CD8-positive, alpha-beta memory T cell (primary cell): ENCODE results near the gene CCDC85A. TPM values are rescaled to one million over a fixed set of nuclear protein-coding genes. Genes with fewer than 3 reads are reported as not detected.

Experiments used
- CTCF ChIA-PET: fragments of 350-600 bp; sonication (Branson Sonifier 250); formaldehyde crosslinking; loops from one replicate; lab custom pipeline; 2021; ENCODE audit warnings: antibody characterized with exemption; lab: Charles Lee
- POLR2A ChIA-PET: fragments of 350-600 bp; sonication (Branson Sonifier 250); formaldehyde crosslinking; loops from one replicate; lab custom pipeline; 2021; ENCODE audit warnings: antibody characterized with exemption; lab: Charles Lee
- DNase-seq, 5 donors: peaks; one replicate each; pipeline versions ENCODE4 v3.0.0 to v3.0.0-alpha.2; 2020 to 2022; ENCODE audit warnings: mixed read lengths in 1 of 5
- H3K27ac ChIP-seq: one replicate; pipeline ENCODE4 v1.7.0; 2013; ENCODE audit warnings: low read depth, mild to moderate bottlenecking, low read length, moderate library complexity
- H3K27me3 ChIP-seq: 2 replicates; pipeline ENCODE4 v1.7.0; 2013; ENCODE audit warnings: low read length, mild to moderate bottlenecking; ENCODE audit not compliant: insufficient read depth, poor library complexity, severe bottlenecking
- H3K36me3 ChIP-seq: 2 replicates; pipeline ENCODE4 v1.7.0; 2013; ENCODE audit warnings: mild to moderate bottlenecking, low read length, moderate library complexity; ENCODE audit not compliant: insufficient read depth
- H3K4me1 ChIP-seq: 2 replicates; pipeline ENCODE4 v1.7.0; 2013; ENCODE audit warnings: mild to moderate bottlenecking, low read length, moderate library complexity; ENCODE audit not compliant: insufficient read depth
- H3K4me3 ChIP-seq: 2 replicates; pipeline ENCODE4 v1.7.0; 2013; ENCODE audit warnings: mild to moderate bottlenecking, low read length
- H3K9me3 ChIP-seq: 2 replicates; pipeline ENCODE4 v1.7.0; 2013; ENCODE audit warnings: mild to moderate bottlenecking, low read length
- H3K27ac Mint-ChIP-seq, 8 donors: one replicate each; pipeline ENCODE4 v1.8.0; 2020 to 2021; ENCODE audit warnings: mixed read lengths in 8 of 8, mild to moderate bottlenecking in 6 of 8, inconsistent platforms in 3 of 8, moderate library complexity in 3 of 8
- H3K27me3 Mint-ChIP-seq, 2 donors: one replicate each; pipeline ENCODE4 v1.8.0; 2020 to 2021; ENCODE audit warnings: mixed read lengths in 2 of 2, mild to moderate bottlenecking in 1 of 2, moderate library complexity in 1 of 2
- H3K36me3 Mint-ChIP-seq, 3 donors: one replicate each; pipeline ENCODE4 v1.8.0; 2020 to 2021; ENCODE audit warnings: mixed read lengths in 3 of 3, inconsistent platforms in 1 of 3, mild to moderate bottlenecking in 1 of 3
- H3K4me1 Mint-ChIP-seq, 3 donors: one replicate each; pipeline ENCODE4 v1.8.0; 2020 to 2021; ENCODE audit warnings: mixed read lengths in 3 of 3, inconsistent platforms in 1 of 3, mild to moderate bottlenecking in 1 of 3
- H3K4me3 Mint-ChIP-seq, 7 donors: one replicate each; pipeline ENCODE4 v1.8.0; 2020 to 2021; ENCODE audit warnings: mixed read lengths in 7 of 7, mild to moderate bottlenecking in 6 of 7, moderate library complexity in 4 of 7, inconsistent platforms in 2 of 7
- H3K9me3 Mint-ChIP-seq, 5 donors: one replicate each; pipeline ENCODE4 v1.8.0; 2020 to 2022; ENCODE audit warnings: mixed read lengths in 5 of 5, mild to moderate bottlenecking in 3 of 5, moderate library complexity in 2 of 5, inconsistent platforms in 1 of 5
- polyA plus RNA-seq: library from polyadenylated mRNA; unstranded; fragments of 300-500 nt; fragmentation: Illumina TruSeq; gene quantifications from one replicate; pipeline ENCODE4 v1.2.3, GENCODE V29; 2021
- total RNA-seq, 2 experiments: library from RNA; stranded (reverse); gene quantifications; one replicate each; pipeline ENCODE4 v1.2.3, GENCODE V29; 2021

Gene CCDC85A
- total and polyA plus RNA-seq, 3 experiments from 2014 or later, result not detected

DNA sequence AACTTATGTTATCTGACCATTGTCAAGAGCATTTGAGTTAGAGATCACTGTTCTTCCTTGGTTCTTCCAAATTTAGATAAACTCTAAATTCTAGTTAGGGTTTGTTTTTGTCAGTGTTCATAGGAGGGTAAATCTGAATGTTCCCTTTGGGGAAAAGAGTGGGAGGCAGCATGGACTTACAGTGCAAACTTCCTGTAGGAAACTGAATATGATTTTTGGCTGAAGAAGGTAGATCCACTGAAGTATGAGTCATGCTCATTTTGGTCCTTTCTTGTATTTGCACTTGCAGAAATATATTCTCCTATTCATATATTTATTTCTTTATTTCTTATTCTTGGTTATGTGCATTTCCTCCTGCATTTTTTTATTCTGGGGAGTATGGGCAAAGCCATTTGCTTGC lies 27.3 kb downstream of the CCDC85A start:
- Histone ChIP-seq H3K4me3 (no peak overlapping the region), H3K9me3 (no peaks in the 10 kb centered on the region), H3K4me1 (no peaks in the 10 kb centered on the region), H3K27ac (no peak overlapping the region), H3K36me3 (no peaks in the 10 kb centered on the region), H3K27me3 (no peaks in the 10 kb centered on the region)
- Mint-ChIP-seq H3K4me3 (no peak overlapping the region), H3K27ac (no peak overlapping the region), H3K9me3 (peaks cover 0 to 4% (median 0%) of the 10 kb centered on the region in 5 donors), H3K27me3 (no peaks in the 10 kb centered on the region), H3K4me1 (no peaks in the 10 kb centered on the region), H3K36me3 (no peaks in the 10 kb centered on the region)
- no peak for DNase-seq
- ChIA-PET POLR2A (no interaction called here), CTCF (no interaction called here)

GRCh38 chr2:56215911-56216310 lies 32.1 kb downstream of the CCDC85A start:
- H3K36me3 Mint-ChIP-seq, result no peaks in the 10 kb centered on the region
- no peaks in the 10 kb centered on the region for H3K4me1 Mint-ChIP-seq
- no peak overlapping the region for H3K4me3 ChIP-seq
- H3K27ac ChIP-seq, result no peak overlapping the region
- no peak overlapping the region for H3K4me3 Mint-ChIP-seq
- H3K27ac Mint-ChIP-seq, result no peak overlapping the region
- no peaks in the 10 kb centered on the region for H3K4me1 ChIP-seq
- H3K27me3 Mint-ChIP-seq, result no peaks in the 10 kb centered on the region
- CTCF ChIA-PET, result no interaction called here
- POLR2A ChIA-PET, result no interaction called here
- peaks cover 0 to 4% (median 0%) of the 10 kb centered on the region in 5 donors for H3K9me3 Mint-ChIP-seq
- H3K9me3 ChIP-seq, result no peaks in the 10 kb centered on the region
- no peaks in the 10 kb centered on the region for H3K36me3 ChIP-seq
- DNase-seq, result no peak
- no peaks in the 10 kb centered on the region for H3K27me3 ChIP-seq

- no peaks in the 10 kb centered on the region for H3K4me1 ChIP-seq
- no peak overlapping the region for H3K27ac Mint-ChIP-seq
- no peaks in the 10 kb centered on the region for H3K36me3 ChIP-seq
- H3K4me3 ChIP-seq, result no peak overlapping the region
- POLR2A ChIA-PET, result interaction anchor here (0.7 kb wide), 1 partner anchor 171 kb away, joined by 3 read pairs; no protein-coding TSS in a partner anchor
- H3K27me3 ChIP-seq, result no peaks in the 10 kb centered on the region
- no peaks in the 10 kb centered on the region for H3K36me3 Mint-ChIP-seq
- no peaks in the 10 kb centered on the region for H3K27me3 Mint-ChIP-seq
- peaks cover 0 to 8% (median 0%) of the 10 kb centered on the region in 5 donors for H3K9me3 Mint-ChIP-seq
- H3K27ac ChIP-seq, result no peak overlapping the region
- no peaks in the 10 kb centered on the region for H3K4me1 Mint-ChIP-seq
- H3K4me3 Mint-ChIP-seq, result no peak overlapping the region
- CTCF ChIA-PET, result no interaction called here
- no peaks in the 10 kb centered on the region for H3K9me3 ChIP-seq
- DNase-seq, result no peak
Measured at GRCh38 chr2:56217106-56217505, 33.3 kb downstream of the CCDC85A start.

GRCh38 chr2:56222481-56222880 lies 38.7 kb downstream of the CCDC85A start:
- Mint-ChIP-seq H3K4me1 (no peaks in the 10 kb centered on the region), H3K9me3 (peaks cover 0 to 13% (median 4%) of the 10 kb centered on the region in 5 donors), H3K27ac (no peak overlapping the region), H3K36me3 (no peaks in the 10 kb centered on the region), H3K27me3 (no peaks in the 10 kb centered on the region), H3K4me3 (no peak overlapping the region)
- POLR2A ChIA-PET, result no interaction called here
- Histone ChIP-seq H3K27me3 (no peaks in the 10 kb centered on the region), H3K4me1 (no peaks in the 10 kb centered on the region), H3K4me3 (no peak overlapping the region), H3K9me3 (no peaks in the 10 kb centered on the region), H3K27ac (no peak overlapping the region), H3K36me3 (no peaks in the 10 kb centered on the region)
- CTCF ChIA-PET, result no interaction called here
- no peak for DNase-seq

- H3K4me1 ChIP-seq, result no peaks in the 10 kb centered on the region
- H3K27ac ChIP-seq, result no peak overlapping the region
- H3K4me1 Mint-ChIP-seq, result no peaks in the 10 kb centered on the region
- no peaks in the 10 kb centered on the region for H3K27me3 ChIP-seq
- H3K27me3 Mint-ChIP-seq, result no peaks in the 10 kb centered on the region
- no peak for DNase-seq
- ChIA-PET CTCF (no interaction called here), POLR2A (no interaction called here)
- no peak overlapping the region for H3K4me3 ChIP-seq
- H3K9me3 ChIP-seq, result no peaks in the 10 kb centered on the region
- H3K4me3 Mint-ChIP-seq, result no peak overlapping the region
- H3K36me3 ChIP-seq, result no peaks in the 10 kb centered on the region
- H3K27ac Mint-ChIP-seq, result no peak overlapping the region
- peaks cover 0 to 17% (median 4%) of the 10 kb centered on the region in 5 donors for H3K9me3 Mint-ChIP-seq
- H3K36me3 Mint-ChIP-seq, result no peaks in the 10 kb centered on the region
Measured at GRCh38 chr2:56224316-56224715, 40.5 kb downstream of the CCDC85A start.

GRCh38 chr2:56227811-56228210 lies 44.0 kb downstream of the CCDC85A start:
- CTCF ChIA-PET, result no interaction called here
- Mint-ChIP-seq H3K4me1 (no peaks in the 10 kb centered on the region), H3K27ac (no peak overlapping the region), H3K27me3 (no peaks in the 10 kb centered on the region), H3K9me3 (peaks cover 3 to 27% (median 5%) of the 10 kb centered on the region in 5 donors), H3K4me3 (no peak overlapping the region), H3K36me3 (no peaks in the 10 kb centered on the region)
- H3K27ac ChIP-seq, result no peak overlapping the region
- no peaks in the 10 kb centered on the region for H3K9me3 ChIP-seq
- no peaks in the 10 kb centered on the region for H3K4me1 ChIP-seq
- H3K36me3 ChIP-seq, result no peaks in the 10 kb centered on the region
- H3K27me3 ChIP-seq, result no peaks in the 10 kb centered on the region
- no peak for DNase-seq
- H3K4me3 ChIP-seq, result no peak overlapping the region
- POLR2A ChIA-PET, result no interaction called here

DNA sequence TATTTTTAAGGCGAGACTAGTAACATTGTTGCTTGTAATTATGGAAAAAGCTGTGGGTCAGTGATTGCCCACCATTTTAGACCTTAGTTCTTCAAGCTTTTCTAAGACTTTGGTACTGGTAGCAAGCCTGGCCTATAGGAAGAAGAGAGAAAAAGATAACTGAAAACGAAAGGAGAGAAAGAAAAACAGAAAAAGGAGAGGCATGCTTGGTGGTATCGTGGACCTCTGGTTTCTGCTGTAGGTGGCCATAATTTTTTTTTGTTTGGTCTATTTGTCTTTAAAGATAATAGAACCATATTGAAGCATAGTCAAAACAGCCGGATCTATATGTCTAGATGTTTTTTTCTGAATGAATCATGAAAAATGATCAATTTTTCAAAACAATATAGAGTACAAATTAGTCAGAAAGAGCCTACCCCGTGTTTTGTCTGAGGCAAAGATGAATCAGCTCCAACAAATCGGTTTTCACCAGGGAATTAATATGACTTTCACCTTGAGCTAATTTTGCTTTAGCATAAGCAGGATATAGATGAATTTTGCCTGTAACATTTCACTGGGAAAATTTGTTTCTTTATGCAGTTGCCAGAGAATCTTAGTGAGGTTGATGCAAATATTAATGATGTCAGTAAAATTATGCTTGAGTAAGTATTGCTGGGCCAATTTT lies 45.7 kb downstream of the CCDC85A start:
- POLR2A ChIA-PET, result no interaction called here
- H3K27ac Mint-ChIP-seq, result no peak overlapping the region
- Histone ChIP-seq H3K27ac (no peak overlapping the region), H3K9me3 (no peaks in the 10 kb centered on the region), H3K27me3 (no peaks in the 10 kb centered on the region), H3K36me3 (no peaks in the 10 kb centered on the region), H3K4me1 (no peaks in the 10 kb centered on the region), H3K4me3 (no peak overlapping the region)
- H3K4me3 Mint-ChIP-seq, result no peak overlapping the region
- no peaks in the 10 kb centered on the region for H3K27me3 Mint-ChIP-seq
- CTCF ChIA-PET, result no interaction called here
- no peak for DNase-seq
- no peaks in the 10 kb centered on the region for H3K36me3 Mint-ChIP-seq
- no peaks in the 10 kb centered on the region for H3K4me1 Mint-ChIP-seq
- H3K9me3 Mint-ChIP-seq, result peaks cover 3 to 22% (median 7%) of the 10 kb centered on the region in 5 donors

- H3K27ac ChIP-seq, result no peak overlapping the region
- no peaks in the 10 kb centered on the region for H3K27me3 ChIP-seq
- H3K9me3 Mint-ChIP-seq, result peaks cover 4 to 22% (median 7%) of the 10 kb centered on the region in 5 donors
- no peaks in the 10 kb centered on the region for H3K36me3 Mint-ChIP-seq
- H3K9me3 ChIP-seq, result no peaks in the 10 kb centered on the region
- no peak overlapping the region for H3K4me3 Mint-ChIP-seq
- CTCF ChIA-PET, result no interaction called here
- H3K4me3 ChIP-seq, result no peak overlapping the region
- no peak overlapping the region for H3K27ac Mint-ChIP-seq
- DNase-seq, result no peak
- POLR2A ChIA-PET, result no interaction called here
- no peaks in the 10 kb centered on the region for H3K4me1 ChIP-seq
- H3K36me3 ChIP-seq, result no peaks in the 10 kb centered on the region
- no peaks in the 10 kb centered on the region for H3K4me1 Mint-ChIP-seq
- no peaks in the 10 kb centered on the region for H3K27me3 Mint-ChIP-seq
Measured at GRCh38 chr2:56230156-56230555, 46.4 kb downstream of the CCDC85A start.
